Ecto neural progenitor cell (in vitro differentiated cells): ENCODE data around the gene CAMKMT.
"Not testable (repeated sequence)": the region's sequence is repeated elsewhere in the genome, so short reads cannot be mapped to it uniquely, and the experiment has no call there.

Experiments
- DNase-seq: peaks from one replicate; pipeline ENCODE4 v3.0.0-alpha.2; 2018; ENCODE audit warnings: low spot score

CAMKMT gene

DNA sequence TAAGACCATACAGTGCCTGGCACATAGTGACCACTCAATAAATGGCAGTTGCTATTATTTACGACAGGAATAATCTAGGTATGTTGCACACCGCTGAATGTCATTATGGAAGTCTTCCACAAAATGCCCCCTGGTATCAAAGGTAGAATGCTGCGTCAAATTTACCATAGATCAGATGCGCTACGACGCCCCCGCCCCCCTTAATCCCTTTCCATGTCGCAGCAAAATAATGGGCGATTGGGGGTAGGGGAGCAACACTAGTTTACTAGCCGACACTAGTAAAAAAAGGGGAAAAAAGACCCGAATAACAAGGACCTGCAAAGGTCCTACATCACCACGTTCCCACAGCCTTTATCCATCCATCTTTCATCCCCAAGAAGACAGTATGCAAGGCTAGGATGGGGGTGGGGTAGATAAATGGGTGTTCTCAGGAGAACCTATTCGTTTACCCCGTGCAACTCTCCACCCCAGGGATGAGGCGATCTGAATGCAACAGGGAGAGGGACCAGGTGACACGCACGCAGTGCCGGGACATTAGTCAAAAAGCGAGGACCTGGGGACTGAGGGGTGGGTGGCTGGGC, 908 bp upstream of the CAMKMT start:
- no peak for DNase-seq

DNA sequence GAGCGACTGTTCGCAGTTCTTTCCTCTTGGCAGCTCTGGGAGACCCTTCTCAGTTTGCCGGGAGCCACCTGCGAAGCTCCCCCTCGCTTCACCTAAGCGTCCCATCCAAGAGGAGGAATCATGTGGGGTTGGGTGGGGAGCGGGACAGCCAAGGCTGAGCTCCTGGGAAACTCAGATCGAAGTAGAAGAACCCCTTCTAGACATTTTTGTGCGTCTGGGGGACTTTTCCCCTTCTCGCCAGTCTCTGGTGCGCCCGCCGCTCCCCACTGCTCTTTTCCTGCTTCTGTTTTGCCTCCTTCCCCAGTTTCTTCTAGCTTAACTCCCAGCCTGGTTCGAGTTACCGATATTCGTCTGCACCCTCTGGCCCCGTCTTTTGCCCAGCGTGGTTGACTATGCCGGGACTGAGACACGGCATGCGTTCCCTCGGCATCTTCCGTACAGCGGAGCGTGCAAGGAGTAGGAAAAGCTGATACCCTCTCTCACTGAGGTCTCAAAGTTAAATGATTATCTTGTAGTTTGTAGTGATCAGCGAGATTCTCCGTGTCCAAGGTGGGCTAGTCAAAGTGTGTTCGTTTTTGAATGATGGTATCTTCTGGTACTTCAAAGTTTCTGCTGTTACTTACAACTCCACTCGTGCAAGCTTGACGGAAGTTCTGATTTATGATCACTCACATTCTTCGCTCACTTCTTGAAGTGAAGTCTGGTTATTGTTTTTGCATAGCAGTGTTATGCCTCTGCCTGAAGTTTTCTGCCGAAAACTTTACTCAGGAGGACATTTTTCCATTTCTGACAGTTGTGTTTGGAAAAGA, 664 bp downstream of the CAMKMT start:
- peak; percentile 70 for DNase-seq

DNA sequence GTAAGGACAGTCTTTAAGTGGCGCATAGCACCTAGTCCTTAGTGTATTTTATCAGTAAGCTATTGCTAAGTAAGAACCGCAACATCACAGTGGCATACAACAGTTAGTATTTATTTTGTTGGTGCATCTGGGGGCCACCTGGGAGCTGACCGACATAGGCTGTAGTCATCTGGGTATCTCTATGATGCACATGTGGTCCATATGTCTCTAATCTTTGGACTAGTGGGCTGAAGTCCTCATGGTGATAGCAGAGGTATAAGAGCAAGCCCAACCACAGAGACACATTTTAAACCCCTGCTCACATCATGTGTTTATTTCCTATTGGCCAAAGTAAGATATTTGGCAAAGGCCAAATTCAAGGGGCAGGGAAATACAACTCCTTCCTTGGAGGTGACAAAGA, 2.9 kb downstream of the CAMKMT start:
- DNase-seq: no peak

DNA sequence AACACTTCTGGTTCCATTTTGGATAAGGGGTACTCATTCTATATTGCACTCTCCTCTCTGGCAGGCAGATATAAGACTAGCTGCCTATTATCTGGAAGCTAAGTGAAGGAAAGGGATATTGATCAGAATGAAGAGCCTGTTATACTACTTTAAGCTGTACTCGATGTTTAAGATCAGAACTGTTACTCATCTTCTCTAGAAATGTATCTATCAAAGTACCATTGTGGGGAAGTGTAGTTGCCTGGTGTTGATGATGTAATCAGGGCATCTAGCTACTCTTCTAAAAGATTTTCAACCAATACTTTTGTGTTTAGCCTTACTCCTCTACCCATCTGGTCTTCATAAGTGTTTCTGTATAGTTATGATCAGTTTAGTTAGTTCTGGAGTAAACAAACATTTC, 5.8 kb downstream of the CAMKMT start:
- no peak for DNase-seq

DNA sequence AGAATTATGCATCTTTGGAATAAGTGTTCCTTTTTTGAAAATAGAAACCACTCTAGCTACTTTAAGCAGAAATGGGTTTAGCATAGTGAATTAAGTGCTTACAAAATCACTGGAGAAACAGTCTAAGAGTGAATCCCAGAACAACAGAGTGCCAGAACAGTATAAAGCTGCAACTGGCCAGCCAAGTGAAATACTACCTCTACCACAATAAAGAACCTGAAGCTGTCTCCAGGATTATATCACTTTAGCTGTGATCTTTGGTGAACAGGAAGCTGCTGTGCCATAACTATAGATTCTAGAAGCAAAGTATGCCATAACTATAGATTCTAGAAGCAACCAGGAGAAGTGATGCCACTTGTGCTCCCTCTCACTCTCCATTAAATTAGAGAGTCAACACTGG, 7.6 kb downstream of the CAMKMT start:
- DNase-seq: no peak

DNA sequence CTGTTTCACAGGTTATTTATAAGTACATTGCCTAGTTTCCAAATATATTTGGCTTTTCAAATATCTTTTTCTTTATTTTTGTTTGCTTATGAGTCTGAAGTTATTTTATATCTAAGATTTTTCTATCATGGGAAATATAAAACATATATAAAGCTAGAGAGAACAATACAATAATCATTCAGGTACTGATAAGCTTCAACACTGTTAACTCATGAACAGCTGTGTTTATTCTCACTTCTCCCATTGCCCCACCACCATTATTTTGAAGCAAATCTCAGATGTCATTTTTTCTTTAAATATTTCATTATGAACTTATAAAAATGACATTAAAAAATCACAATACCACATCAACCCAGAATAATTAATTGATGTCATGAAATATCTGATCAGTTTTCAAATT, 9.7 kb downstream of the CAMKMT start:
- no peak for DNase-seq

DNA sequence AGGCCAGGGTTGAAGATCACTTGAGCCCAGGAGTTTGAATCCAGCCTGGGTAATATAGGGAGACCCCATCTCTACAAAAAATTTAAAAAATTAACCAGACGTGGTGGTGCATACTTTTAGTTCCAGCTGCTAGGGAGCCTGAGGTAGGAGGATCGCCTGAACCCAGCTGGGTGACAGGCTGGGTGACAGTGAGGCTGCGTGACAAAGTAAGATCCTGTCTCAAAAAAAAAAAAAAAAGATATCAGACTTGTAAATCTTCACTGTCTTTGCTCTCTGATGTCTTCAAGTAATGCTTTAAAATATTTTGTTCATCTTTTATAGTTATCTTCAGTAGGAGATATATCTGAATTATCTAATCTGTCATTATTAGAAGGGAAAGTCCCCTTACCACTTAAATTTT, 10.5 kb downstream of the CAMKMT start:
- DNase-seq: no peak

DNA sequence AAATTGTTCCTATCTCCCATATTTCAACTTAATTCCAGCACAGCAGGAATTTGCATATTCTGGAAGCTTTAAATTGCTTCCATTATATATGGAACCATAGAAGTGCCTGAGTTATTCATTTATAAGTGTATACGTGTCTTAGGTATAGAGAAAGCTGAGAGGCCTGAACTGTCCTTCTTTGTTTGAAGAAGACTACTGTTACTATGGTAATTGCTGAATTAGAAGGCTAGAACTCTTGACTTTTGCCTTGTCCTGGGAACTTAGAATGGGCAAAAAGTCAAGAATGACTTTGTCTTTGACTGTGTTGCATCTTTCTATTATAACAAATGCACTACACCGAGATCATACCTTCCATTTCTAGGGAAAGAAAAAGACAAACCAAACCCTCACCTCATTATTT, 15.7 kb downstream of the CAMKMT start:
- DNase-seq: no peak

DNA sequence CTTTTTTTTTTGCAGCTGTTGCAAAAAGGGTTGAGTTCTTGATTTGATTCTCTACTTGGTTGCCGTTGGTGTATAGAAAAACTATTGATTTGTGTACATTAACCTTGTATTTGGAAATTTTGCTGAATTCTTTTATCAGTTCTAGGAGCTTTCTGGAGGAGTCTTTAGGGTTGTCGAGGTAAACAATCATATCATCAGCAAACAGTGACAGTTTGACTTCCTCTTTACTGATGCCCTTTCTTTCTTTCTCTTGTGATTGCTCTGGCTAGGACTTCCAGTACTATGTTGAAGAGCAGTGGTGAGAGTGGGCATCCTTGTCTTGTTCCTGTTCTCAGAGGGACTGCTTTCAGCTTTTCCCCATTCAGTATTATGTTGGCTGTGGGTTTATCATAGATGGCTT, 23.5 kb downstream of the CAMKMT start:
- DNase-seq: not testable (repeated sequence)

DNA sequence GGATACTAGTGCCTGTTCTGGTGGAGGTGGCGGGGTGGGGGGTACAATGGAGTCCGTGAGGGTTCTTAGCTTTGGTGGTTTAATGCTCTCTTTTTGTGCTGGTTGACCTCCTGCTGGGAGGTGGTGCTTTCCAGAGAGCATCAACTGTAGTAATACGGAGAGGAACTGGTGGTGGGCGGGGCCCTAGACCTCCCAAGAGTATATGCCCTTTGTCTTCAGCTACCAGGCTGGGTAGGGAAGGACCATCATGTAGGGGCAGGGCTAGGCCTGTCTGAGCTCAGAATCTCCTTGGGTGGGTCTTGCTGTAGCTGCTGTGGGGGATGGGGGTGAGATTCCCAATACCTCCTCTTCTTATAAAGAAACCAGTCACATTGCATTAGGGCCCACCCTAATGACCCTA, 27.1 kb downstream of the CAMKMT start:
- DNase-seq: no peak

DNA sequence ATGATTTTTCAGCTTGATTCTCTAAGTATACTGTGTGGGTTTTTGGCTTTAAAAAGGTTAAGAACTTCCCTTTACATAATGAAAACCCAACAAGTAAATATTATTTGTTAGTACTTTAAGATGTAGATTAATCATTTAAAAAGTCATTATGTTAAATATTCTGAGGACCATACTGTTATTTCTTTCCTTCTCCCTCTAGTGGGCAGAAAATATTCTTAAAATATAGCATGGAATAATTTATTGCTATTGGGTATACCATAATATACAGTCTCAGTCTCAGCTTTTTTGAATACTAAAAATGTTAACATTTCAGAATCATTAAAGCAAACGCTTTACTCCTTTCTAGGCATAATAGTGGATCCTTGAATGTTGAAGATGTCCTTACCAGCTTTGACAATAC, 28.1 kb downstream of the CAMKMT start:
- DNase-seq: no peak

DNA sequence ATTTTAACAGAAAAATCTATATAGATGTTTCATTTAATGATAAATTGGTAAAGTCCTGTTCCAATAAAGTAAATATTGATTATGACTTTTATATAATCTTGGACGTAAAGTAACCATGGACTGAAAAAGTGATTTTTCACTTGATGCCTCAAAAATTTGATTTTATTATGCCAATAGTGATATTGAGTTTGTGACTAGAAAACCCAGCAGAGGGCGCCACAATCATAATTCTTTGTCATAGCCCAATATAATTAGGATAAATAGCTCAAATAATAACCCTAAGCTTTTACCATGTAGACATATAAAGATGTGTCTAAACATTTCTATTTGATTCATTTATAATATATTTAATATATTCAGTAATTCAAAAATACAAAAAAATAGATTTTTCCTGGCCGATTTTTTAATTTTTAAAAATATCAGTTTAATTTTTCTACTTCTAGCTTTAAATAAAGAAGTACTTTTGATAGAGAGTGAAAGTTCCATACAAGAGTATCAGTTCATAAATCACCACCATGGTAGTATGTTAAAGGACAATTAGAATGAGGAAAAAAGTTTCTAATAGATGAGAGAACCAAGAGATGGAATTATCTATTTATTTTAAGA, 30.7 kb downstream of the CAMKMT start:
- no peak for DNase-seq

DNA sequence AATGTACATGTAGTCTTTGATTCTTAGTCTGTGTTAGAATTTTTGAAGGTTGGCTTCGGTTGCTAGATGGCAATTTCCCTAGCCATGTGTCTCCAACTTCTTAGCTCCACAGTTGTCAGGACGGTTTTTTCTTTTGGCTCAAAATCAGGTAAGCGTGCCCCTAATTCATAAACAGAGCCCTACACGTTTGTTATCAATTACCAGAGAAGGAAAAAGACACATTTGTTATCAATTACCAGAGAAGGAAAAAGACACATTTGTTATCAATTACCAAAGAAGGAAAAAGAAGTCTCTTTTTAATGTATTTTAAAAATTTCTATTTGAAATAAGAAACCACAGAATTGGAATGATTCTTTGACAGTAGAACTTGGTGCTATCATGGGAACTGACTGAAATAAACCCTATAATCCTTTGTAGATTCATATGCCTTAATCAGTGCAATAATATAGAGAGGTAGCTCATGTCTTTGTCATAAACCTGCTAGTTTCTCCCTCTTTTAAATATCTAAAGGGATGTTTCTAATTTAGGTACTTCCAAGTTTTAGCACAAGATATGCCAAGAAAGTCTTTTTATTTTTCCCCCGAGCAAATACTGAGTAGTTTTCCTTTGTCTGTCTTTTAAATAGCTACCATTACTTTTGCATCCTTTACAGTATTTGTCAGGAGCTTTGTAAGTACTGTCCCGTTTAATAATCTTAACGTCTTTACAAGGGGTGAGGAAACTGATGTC, 35.9 kb downstream of the CAMKMT start:
- DNase-seq: no peak

DNA sequence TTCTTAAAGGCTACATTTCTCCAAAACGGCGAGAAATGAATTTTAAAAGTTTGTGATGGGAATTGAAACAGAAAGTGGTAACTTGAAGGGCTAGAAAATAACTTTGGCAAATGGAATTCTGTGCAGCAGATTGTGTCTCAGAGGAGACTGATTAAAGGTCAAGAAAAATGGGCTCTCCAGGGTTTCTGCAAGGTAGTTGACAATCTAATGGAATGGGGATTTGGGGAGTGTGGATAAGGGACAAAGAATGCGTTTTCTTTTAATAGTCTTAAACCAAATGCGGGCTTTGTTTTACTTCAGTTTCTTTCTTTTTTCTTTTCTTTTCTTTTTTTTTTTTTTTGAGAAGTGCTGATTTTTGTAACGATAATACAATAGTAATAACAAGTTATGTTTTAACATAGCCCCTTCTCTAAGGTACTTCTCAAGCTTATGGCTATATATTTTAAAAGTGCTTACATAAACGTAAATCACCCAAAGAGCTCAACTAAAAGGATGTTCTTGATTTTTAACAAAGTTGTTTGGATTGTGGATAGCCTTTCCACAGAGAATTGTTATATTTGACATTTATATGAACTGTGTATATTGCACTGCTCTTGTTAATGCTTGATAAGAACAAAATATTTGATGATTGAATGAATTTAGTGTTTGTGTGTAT, 36.6 kb downstream of the CAMKMT start:
- DNase-seq: no peak

DNA sequence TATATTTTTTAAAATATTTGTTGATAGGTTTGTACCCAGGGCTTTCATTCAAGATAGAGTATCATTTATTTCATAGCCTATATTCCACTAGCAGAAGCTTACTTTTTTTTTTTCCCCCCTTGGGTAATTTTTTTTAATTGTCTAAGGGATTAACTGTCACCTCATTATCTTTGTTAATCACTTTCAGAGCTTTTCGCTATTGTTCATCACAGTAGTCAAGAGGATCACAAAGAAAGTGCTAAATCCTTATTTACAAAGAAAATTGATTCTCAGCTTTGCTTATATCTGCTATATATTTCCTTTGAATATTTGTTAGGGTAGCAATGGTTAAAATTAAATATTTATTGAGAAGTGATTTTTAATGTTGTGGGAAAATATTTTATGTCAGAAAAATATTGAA, 59.0 kb downstream of the CAMKMT start:
- DNase-seq: no peak

DNA sequence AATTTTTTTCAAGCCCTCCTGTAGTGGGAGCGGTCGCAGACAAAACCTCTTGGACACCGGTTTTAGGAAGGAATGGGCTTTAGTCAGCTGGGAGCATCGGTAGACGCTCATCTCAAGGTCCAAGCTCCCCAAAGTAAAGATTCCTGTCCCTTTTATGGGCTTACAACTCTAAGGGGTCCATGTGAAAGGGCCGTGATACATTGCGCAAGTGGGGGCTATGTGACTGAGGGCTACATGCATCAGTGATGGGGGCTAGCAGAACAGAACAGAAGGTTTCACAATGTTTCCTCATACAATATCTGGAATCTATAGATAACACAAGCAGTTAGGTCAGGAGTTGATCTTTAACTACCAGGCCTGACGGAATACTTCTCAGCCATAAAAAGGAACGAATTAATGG, 62.5 kb downstream of the CAMKMT start:
- no peak for DNase-seq

DNA sequence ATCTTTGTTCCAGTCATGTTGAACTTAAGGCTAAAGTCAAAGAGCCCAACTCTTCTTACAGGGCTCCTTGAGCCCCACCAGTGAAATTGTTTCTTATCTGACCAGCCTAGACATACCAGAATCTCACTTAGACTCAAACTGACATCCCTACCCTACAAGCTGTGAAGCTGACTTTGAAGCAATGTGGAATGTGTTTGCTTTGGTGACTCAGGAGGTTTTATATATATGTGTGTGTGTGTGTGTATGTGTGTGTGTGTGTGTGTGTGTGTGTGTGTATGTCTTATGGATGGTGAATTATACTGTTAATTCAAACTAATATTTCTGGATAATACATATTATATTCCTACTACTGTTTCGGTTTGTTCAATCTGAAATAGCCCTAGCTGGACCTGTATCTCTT, 67.3 kb downstream of the CAMKMT start:
- DNase-seq: no peak

DNA sequence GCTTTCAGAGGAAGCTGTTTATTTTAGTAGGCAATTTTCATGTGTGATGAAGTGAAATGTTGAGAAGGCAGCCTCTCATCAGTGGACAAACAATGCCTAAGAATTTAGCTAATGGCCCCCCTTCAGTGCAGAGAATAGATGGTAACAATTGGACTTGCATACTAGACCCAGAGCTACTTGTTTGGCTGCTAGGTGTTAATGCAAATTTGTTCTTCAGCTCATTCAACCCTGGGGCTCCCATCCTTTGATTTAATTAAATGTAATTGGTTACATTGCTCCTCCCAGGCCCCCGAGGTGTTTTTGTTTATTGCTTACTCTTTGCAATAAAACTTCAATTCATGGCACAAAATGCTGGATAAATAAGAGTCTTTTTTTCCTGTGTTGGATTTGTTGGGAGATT, 68.6 kb downstream of the CAMKMT start:
- DNase-seq: no peak

DNA sequence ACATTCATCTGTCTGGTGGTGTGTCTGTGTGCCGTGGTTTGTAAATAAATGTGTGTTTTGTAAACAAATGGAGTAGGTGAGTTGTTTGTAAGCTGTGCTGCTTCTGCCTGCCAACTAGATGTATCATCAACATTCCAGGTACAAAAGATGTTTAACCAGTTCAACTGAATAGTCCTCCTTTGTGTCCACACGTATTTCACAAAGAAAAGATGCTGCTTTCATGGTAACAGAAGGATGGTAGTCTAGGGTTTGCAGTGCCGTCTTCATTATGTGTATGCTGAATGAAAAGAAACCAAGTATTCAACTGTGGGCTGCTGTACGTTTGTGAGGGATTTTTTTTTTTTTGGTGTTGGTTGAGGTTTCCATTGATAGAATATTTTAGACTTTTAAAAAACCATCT, 72.1 kb downstream of the CAMKMT start:
- DNase-seq: no peak

DNA sequence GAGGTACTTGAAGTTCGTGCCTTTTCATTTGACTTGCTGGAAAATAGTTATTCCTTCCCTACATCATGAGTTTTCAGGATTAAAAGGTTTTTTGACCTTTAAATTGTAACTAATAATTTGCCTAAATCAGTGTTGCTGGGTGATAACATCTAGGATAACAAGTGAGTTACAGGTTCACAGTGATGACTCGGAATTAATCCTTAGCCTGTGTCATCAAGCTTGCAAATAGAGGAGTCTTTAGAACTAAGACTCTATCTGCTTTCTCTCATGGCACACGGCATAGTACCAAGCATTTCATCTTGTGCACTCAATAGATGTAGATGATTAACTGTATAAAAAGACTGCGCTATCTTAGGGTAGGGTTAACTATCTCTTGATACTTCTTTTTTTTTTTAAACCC, 79.5 kb downstream of the CAMKMT start:
- no peak for DNase-seq

DNA sequence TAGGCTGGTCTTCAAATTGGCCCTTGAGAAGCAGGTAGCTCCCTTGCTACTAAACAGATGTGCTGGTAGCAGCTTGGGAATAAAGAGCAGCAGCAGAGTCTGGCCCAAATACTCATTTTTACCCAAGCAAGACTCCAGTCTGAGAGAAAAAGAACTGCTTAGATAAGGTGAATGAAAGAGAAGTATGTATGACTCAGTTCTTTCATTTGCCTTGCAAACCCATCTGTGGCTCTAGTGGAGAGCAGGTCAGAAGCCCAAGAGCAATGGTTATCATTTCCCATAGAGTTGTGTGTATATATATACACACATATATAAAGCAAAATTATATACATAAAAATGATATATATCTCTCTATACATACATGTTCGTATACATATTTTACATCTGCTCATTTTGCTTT, 80.3 kb downstream of the CAMKMT start:
- no peak for DNase-seq

DNA sequence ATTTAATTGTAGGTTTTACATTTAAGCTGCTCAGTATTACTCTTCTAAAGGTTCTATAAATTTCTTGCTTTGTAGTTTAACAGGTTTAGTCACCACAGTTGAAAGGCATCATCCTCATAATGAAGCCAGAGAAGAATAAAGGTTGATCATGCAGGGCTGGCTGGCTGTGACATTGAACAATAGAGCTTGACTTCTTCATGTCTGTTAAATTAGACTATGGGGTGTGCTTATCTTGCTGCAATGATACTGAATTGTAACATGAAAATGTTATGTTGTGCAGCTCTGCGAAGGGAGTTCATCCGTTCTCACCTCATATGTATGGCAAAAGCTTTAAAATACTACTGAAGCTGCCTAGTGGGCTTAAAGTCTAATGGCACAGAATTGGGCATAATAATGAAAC, 81.8 kb downstream of the CAMKMT start:
- no peak for DNase-seq

DNA sequence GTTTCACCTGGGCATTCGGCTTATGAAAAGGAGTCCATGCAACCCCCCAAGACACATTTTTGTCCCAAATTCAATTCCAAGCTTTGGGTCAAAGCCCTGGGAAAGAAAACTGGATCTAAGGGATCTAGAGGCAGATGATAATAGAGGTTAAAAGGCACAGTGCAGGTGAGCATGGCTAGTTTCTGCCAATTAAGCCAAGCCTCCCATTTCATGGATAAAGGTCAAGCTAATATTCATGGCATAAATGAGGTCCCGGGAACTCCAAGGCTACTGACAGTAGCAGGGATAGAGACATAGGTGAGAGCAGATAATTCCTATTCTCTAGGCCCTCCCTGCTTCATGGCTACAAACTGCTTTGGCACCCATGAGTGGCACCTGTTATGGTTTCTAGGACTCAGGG, 83.1 kb downstream of the CAMKMT start:
- DNase-seq: no peak
